GM12801 (cell line): Measurements from ENCODE around the gene UBE4A.

Experiments
- CTCF ChIP-seq: IDR thresholded peaks from one replicate; pipeline ENCODE4 v1.5.1; 2011; ENCODE audit warnings: control low read depth; ENCODE audit not compliant: insufficient read length; ENCODE audit errors: extremely low read depth

Gene UBE4A

GRCh38 chr11:118318124-118318523 is 41.3 kb upstream of the UBE4A start:
- no peak for TF ChIP-seq CTCF

- TF ChIP-seq CTCF, result no peak
These were observed 40.6 kb upstream of the UBE4A start for GRCh38 chr11:118318581-118319336.

GRCh38 chr11:118319337-118319707 is 40.1 kb upstream of the UBE4A start:
- TF ChIP-seq CTCF, result no peak

GRCh38 chr11:118320515-118320914 is 38.9 kb upstream of the UBE4A start:
- no peak for TF ChIP-seq CTCF

GRCh38 chr11:118321386-118322082 is 37.9 kb upstream of the UBE4A start:
- TF ChIP-seq CTCF, result no peak

- TF ChIP-seq CTCF, result no peak
These were observed 36.7 kb upstream of the UBE4A start for GRCh38 chr11:118322721-118323120.

GRCh38 chr11:118325283-118325682 is 34.1 kb upstream of the UBE4A start:
- TF ChIP-seq CTCF, result no peak
